Measurements from ENCODE around the gene NCOA7. TPM values are rescaled to one million over a fixed set of nuclear protein-coding genes. Genes with fewer than 3 reads are reported as not detected.

The NCOA7 gene
- total RNA-seq, 1 experiment from 2014 or later, result 37.3 TPM

- in situ Hi-C loops (cut with HindIII; ENCODE audit: low pct_unique_long_range_greater_than_20kb, low sequenced_read_pairs), result no loop called here
- ATAC-seq, result no peak
- H3K4me1 ChIP-seq (ENCODE audit: control insufficient read depth, insufficient read depth, low read length), result no peaks in the 10 kb centered on the region
- no peak overlapping the region for H3K4me3 ChIP-seq (ENCODE audit: low read depth in 2 of 2, low read length in 2 of 2)
- no peak overlapping the region for H3K27ac ChIP-seq (ENCODE audit: low read length)
- intact Hi-C loops (cut with micrococcal nuclease; ENCODE audit: unreplicated experiment), result no loop called here
- H3K36me3 ChIP-seq (ENCODE audit: control insufficient read depth, insufficient read depth, low read length), result no peaks in the 10 kb centered on the region
- POLR2A ChIA-PET, result no interaction called here
- BruUV-seq (replicated peaks), result no TSS peak
- TF ChIP-seq, protein P1, sequence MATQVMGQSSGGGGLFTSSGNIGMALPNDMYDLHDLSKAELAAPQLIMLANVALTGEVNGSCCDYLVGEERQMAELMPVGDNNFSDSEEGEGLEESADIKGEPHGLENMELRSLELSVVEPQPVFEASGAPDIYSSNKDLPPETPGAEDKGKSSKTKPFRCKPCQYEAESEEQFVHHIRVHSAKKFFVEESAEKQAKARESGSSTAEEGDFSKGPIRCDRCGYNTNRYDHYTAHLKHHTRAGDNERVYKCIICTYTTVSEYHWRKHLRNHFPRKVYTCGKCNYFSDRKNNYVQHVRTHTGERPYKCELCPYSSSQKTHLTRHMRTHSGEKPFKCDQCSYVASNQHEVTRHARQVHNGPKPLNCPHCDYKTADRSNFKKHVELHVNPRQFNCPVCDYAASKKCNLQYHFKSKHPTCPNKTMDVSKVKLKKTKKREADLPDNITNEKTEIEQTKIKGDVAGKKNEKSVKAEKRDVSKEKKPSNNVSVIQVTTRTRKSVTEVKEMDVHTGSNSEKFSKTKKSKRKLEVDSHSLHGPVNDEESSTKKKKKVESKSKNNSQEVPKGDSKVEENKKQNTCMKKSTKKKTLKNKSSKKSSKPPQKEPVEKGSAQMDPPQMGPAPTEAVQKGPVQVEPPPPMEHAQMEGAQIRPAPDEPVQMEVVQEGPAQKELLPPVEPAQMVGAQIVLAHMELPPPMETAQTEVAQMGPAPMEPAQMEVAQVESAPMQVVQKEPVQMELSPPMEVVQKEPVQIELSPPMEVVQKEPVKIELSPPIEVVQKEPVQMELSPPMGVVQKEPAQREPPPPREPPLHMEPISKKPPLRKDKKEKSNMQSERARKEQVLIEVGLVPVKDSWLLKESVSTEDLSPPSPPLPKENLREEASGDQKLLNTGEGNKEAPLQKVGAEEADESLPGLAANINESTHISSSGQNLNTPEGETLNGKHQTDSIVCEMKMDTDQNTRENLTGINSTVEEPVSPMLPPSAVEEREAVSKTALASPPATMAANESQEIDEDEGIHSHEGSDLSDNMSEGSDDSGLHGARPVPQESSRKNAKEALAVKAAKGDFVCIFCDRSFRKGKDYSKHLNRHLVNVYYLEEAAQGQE (IDR thresholded peaks at IDR 0.05; ENCODE audit: insufficient read depth in 1 of 2, low read depth in 2 of 2, low read length in 1 of 2), result no peak
- TF ChIP-seq TCF7L2 (IDR thresholded peaks at IDR 0.05; ENCODE audit: low read depth, low read length) (no peak), SIN3A (IDR thresholded peaks at IDR 0.05; ENCODE audit: borderline replicate concordance, insufficient read depth, low read depth, low read length) (no peak), POLR2AphosphoS5 (IDR thresholded peaks at IDR 0.05; ENCODE audit: low read depth, low read length) (no peak)
- TF ChIP-seq, protein P2, sequence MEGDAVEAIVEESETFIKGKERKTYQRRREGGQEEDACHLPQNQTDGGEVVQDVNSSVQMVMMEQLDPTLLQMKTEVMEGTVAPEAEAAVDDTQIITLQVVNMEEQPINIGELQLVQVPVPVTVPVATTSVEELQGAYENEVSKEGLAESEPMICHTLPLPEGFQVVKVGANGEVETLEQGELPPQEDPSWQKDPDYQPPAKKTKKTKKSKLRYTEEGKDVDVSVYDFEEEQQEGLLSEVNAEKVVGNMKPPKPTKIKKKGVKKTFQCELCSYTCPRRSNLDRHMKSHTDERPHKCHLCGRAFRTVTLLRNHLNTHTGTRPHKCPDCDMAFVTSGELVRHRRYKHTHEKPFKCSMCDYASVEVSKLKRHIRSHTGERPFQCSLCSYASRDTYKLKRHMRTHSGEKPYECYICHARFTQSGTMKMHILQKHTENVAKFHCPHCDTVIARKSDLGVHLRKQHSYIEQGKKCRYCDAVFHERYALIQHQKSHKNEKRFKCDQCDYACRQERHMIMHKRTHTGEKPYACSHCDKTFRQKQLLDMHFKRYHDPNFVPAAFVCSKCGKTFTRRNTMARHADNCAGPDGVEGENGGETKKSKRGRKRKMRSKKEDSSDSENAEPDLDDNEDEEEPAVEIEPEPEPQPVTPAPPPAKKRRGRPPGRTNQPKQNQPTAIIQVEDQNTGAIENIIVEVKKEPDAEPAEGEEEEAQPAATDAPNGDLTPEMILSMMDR (IDR thresholded peaks at IDR 0.05), result no peak
- H3K27me3 ChIP-seq (ENCODE audit: control insufficient read depth, insufficient read depth, low read length), result no peaks in the 10 kb centered on the region
- no peak for DNase-seq (ENCODE audit: low read depth, low spot score)
- no peaks in the 10 kb centered on the region for H3K9me3 ChIP-seq (ENCODE audit: control insufficient read depth, insufficient read depth, low read depth, low read length)
- CTCF ChIA-PET, result no interaction called here
These were observed 51.4 kb downstream of the NCOA7 start for GRCh38 chr6:125842091-125842626.

DNA sequence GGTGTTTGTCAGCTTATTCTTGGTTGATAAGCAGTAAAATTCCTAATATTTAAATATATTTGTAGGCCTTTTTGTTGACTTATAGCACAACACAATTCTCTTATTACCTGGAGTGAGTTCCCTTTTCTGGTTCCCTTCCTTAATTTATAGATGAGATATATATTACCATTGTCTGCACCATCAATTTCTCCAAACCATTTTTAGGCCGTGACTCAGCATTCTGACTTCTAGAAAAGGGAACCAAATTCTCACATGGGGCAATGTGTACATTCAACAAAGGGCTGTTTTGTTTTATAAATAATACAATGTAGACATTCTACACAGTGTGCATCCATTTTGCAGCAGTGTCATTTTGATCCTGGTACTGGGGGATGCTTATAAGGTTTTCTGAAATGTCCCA, 52.8 kb downstream of the NCOA7 start:
- CTCF ChIA-PET, result no interaction called here
- POLR2A ChIA-PET, result no interaction called here

More for the DNA sequence above, 52.8 kb downstream of the NCOA7 start:
- DNase-seq (ENCODE audit: low read depth, low spot score) (no peak), ATAC-seq (no peak)
- in situ Hi-C loops (cut with HindIII; ENCODE audit: low pct_unique_long_range_greater_than_20kb, low sequenced_read_pairs) (no loop called here), intact Hi-C loops (cut with micrococcal nuclease; ENCODE audit: unreplicated experiment) (no loop called here)
- BruUV-seq (replicated peaks), result no TSS peak
- Histone ChIP-seq H3K36me3 (ENCODE audit: control insufficient read depth, insufficient read depth, low read length) (no peaks in the 10 kb centered on the region), H3K27me3 (ENCODE audit: control insufficient read depth, insufficient read depth, low read length) (no peaks in the 10 kb centered on the region), H3K4me1 (ENCODE audit: control insufficient read depth, insufficient read depth, low read length) (no peaks in the 10 kb centered on the region), H3K4me3 (ENCODE audit: low read depth in 2 of 2, low read length in 2 of 2) (no peak overlapping the region), H3K27ac (ENCODE audit: low read length) (no peak overlapping the region), H3K9me3 (ENCODE audit: control insufficient read depth, insufficient read depth, low read depth, low read length) (no peaks in the 10 kb centered on the region)
- TF ChIP-seq SIN3A (IDR thresholded peaks at IDR 0.05; ENCODE audit: borderline replicate concordance, insufficient read depth, low read depth, low read length) (no peak), TCF7L2 (IDR thresholded peaks at IDR 0.05; ENCODE audit: low read depth, low read length) (no peak), POLR2AphosphoS5 (IDR thresholded peaks at IDR 0.05; ENCODE audit: low read depth, low read length) (no peak)
- TF ChIP-seq, protein P1 (IDR thresholded peaks at IDR 0.05; ENCODE audit: insufficient read depth in 1 of 2, low read depth in 2 of 2, low read length in 1 of 2), result no peak
- TF ChIP-seq, protein P2 (IDR thresholded peaks at IDR 0.05), result no peak

All from Panc1 (cell line).